Large intestine (tissue), 3 donors: ENCODE data around the gene SLC44A5. TPM values are rescaled to one million over a fixed set of nuclear protein-coding genes. Genes with fewer than 3 reads are reported as not detected.
"Not testable (repeated sequence)": the region's sequence is repeated elsewhere in the genome, so short reads cannot be mapped to it uniquely, and the experiment has no call there.

Source experiments
- DNase-seq, 2 donors: peaks; one replicate each; pipeline versions ENCODE4 v3.0.0 to v3.0.0-alpha.2; 2013
- H3K27ac ChIP-seq: one replicate; pipeline ENCODE4 v1.5.1; 2013; ENCODE audit warnings: low read length
- H3K27me3 ChIP-seq: 2 replicates; pipeline ENCODE4 v1.6.1; 2013; ENCODE audit warnings: low read length; ENCODE audit not compliant: control insufficient read depth, insufficient read depth
- H3K36me3 ChIP-seq: 2 replicates; pipeline ENCODE4 v1.6.1; 2013; ENCODE audit warnings: low read length; ENCODE audit not compliant: control insufficient read depth, insufficient read depth
- H3K4me1 ChIP-seq: one replicate; pipeline ENCODE4 v1.6.1; 2013; ENCODE audit warnings: low read length; ENCODE audit not compliant: control insufficient read depth, insufficient read depth
- H3K4me3 ChIP-seq: one replicate; pipeline ENCODE4 v1.5.1; 2013; ENCODE audit warnings: low read length
- H3K9me3 ChIP-seq: one replicate; pipeline ENCODE4 v1.6.1; 2013; ENCODE audit warnings: mild to moderate bottlenecking, low read depth, low read length, moderate library complexity; ENCODE audit not compliant: control insufficient read depth
- WGBS: methylation state at CpG from one replicate; pipeline ENCODE4 v1.1.5; 2013; ENCODE audit warnings: low lambda C conversion rate; ENCODE audit not compliant: insufficient coverage; 5-methylcytosine and 5-hydroxymethylcytosine counted together
- polyA plus RNA-seq: library from polyadenylated mRNA; unstranded; fragments of 120-200 nt; gene quantifications from one replicate; pipeline ENCODE4 v1.2.1, GENCODE V29; 2013

Gene SLC44A5
- polyA plus RNA-seq, 1 donor: 3.7 TPM

DNA sequence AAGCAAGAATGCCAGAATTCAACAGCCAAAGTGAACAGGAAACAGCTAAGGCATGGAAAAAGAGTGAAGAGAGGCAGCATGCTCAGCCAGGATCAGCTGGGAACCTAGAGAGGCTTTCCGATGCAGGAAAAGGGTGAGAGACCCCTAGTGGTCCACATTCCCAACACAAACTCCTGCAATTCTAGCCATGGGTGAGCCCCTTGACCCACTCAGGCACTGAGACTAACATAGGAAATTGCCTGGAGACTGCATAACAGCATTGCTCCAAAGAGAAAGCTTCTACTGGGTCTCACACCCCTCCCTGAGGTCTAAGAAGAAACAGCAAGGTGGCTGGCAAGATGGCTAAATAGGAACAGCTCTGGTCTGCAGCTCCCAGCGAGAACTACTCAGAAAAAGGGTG, 353.5 kb downstream of the SLC44A5 start:
- Histone ChIP-seq H3K27ac (no peak overlapping the region), H3K36me3 (no peaks in the 10 kb centered on the region), H3K4me3 (no peak overlapping the region), H3K4me1 (no peaks in the 10 kb centered on the region), H3K9me3 (no peaks in the 10 kb centered on the region), H3K27me3 (no peaks in the 10 kb centered on the region)
- no CpG with 5 or more reads among the region's 2 CpGs for WGBS
- DNase-seq: no peak

DNA sequence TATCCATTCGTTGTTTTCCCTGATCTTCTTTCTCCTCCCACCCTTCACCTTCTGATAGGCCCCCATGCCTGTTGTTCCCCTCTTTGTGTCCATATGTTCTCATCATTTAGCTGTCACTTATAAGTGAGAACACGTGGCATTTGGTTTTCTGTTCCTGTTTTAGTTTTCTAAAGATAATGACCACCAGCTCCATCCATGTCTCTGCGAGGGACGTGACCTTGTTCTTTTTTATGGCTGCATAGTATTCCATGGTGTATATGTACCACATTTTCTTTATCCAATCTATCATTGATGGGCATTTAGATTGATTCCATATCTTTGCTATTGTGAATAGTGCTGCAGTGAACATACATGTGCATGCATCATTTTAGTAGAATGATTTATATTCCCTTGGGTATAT, 360.8 kb downstream of the SLC44A5 start:
- DNase-seq: not testable (repeated sequence)

DNA sequence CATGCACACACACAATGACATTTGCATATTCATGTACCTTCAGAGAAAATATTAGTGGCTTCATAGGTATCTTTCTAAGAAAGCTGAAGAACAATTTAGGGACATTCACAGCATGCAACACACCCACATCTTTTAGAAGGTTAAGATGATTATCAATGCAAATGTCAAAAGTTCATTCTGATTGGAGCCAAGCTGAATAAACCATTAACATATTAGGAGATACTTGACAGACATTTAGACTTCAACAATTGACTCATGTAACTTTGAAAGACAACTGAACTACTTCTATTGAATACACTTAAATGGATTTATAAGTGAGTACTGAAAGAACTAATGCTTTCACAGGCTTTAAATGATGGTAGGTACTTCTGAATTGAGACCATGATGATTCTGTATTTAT, 365.7 kb downstream of the SLC44A5 start:
- Histone ChIP-seq H3K9me3 (no peaks in the 10 kb centered on the region), H3K27me3 (no peaks in the 10 kb centered on the region), H3K27ac (no peak overlapping the region), H3K4me3 (no peak overlapping the region), H3K36me3 (no peaks in the 10 kb centered on the region), H3K4me1 (no peaks in the 10 kb centered on the region)
- no peak for DNase-seq

More for the DNA sequence above, 360.8 kb downstream of the SLC44A5 start:
- H3K27me3 ChIP-seq, H3K27ac ChIP-seq, H3K36me3 ChIP-seq, H3K4me1 ChIP-seq, H3K4me3 ChIP-seq, H3K9me3 ChIP-seq: not testable (repeated sequence)
- 94% methylated on average over 2 of the region's 4 CpGs for WGBS

DNA sequence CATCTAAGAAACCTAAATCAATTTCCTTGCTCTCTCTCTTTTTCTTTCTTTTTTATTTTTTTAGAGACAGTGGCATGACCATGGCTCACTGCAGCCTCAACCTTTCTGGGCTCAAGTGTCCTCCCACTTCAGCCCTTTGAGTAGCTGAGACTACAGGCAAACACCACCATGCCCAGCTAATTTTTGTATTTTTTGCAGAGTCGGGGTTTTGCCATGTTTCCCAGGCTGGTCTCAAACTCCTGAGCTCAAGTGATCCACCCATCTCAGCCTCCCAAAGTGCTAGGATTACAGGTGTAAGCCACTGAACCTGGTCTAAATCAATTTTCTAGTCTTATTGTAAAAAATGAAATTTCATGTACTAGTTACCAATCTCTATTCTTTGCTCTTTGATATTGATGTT, 367.8 kb downstream of the SLC44A5 start:
- no peak for DNase-seq
- H3K9me3 ChIP-seq: no peaks in the 10 kb centered on the region
- H3K4me3 ChIP-seq: no peak overlapping the region
- WGBS: no CpG with 5 or more reads among the region's 1 CpG
- H3K36me3 ChIP-seq: no peaks in the 10 kb centered on the region
- H3K27ac ChIP-seq: no peak overlapping the region
- no peaks in the 10 kb centered on the region for H3K4me1 ChIP-seq
- H3K27me3 ChIP-seq: no peaks in the 10 kb centered on the region

DNA sequence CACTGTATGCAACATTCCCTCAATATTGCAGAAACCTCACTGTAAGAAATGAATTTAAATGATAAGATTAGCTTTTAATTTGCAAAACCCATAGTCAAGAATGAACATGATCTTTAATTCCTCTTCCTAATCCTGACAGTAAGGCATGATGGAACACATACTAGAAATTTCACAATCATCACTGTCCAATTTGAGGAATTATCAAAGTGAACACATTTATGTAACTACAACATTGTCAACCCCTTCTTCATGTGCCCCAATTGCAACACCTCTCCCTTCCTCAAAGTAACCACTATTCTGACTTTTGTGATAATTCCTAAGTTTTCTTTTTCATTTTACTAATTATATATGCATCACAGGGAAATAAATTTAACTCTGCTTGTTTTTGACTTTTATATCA, 373.6 kb downstream of the SLC44A5 start:
- H3K4me3 ChIP-seq: no peak overlapping the region
- H3K27me3 ChIP-seq: no peaks in the 10 kb centered on the region
- H3K4me1 ChIP-seq: no peaks in the 10 kb centered on the region
- DNase-seq: no peak
- H3K27ac ChIP-seq: no peak overlapping the region
- H3K36me3 ChIP-seq: no peaks in the 10 kb centered on the region
- no peaks in the 10 kb centered on the region for H3K9me3 ChIP-seq

DNA sequence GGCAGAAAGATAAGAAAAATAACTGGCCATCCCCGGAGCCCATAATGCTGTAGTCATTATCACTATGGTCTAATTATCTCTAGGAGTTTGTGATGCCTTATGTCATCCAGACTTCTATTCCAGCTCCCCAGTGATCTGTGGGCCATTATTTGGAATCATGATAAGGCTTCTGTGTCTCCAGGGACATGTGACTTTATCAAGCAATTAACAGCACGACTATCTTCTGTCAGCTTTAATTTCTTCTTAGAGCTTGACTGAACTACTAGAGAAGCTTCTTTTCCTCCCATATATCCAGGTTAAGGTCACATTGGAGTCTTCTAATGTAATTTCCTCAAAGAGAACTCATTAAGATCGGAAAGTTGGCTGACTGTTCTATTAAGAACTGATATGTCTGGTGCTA, 376.4 kb downstream of the SLC44A5 start:
- WGBS: no CpG with 5 or more reads among the region's 3 CpGs
- no peak for DNase-seq
- H3K4me1 ChIP-seq: no peaks in the 10 kb centered on the region
- no peak overlapping the region for H3K4me3 ChIP-seq
- H3K9me3 ChIP-seq: no peaks in the 10 kb centered on the region
- H3K27me3 ChIP-seq: no peaks in the 10 kb centered on the region
- no peak overlapping the region for H3K27ac ChIP-seq
- H3K36me3 ChIP-seq: no peaks in the 10 kb centered on the region

DNA sequence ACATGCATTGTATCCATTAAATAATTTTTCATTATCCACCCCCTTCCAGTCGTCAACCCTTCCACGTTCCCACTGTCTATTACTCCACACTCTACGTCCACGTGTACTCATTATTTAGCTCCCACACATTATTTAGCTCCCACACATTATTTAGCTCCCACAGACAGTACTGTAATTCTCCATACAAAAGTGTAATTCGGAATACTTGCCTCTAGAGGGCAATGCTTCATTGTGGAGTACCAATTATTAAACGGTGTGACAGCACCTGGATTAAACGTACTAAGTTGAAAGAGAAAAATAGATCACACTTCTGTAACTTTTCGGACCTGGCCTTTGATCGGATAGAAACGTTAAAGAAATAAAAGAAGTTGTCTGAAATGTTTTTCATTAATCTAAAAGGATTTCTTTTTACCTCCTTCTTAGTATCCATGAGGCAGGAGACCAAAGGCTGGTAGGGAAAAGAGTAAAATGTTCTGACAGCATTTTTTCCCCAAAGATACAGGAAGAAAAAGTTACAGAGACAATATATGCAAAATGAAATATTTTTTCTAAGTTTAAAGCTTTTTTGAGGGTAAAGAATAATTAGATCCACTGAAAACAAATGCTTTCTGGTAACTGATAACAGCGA, 377.5 kb downstream of the SLC44A5 start:
- DNase-seq: peak in 1 of 2 donors; percentile 9
- 30% methylated on average over 7 of the region's 11 CpGs for WGBS

DNA sequence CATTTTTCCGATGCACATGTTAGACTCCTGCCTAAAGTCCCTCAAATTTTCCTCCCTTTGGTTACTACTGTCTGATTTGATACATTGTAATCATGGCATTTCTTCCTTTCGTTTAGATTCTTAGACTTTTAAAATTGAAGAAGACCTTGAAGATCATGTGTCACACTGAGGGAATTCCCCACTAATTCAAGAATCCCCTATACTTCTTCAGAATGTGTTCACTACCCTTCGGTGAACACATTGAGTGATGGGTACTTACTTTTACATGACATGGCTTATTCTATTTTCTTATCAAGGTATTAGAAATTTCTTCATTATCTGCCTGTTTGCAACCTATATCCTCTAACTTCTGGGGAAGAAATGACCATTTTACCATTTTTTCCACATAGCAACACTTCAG, 390.8 kb downstream of the SLC44A5 start:
- H3K36me3 ChIP-seq: no peaks in the 10 kb centered on the region

More for the DNA sequence above, 377.5 kb downstream of the SLC44A5 start:
- Histone ChIP-seq H3K36me3 (no peaks in the 10 kb centered on the region), H3K27me3 (no peaks in the 10 kb centered on the region), H3K4me3 (no peak overlapping the region), H3K9me3 (no peaks in the 10 kb centered on the region), H3K27ac (no peak overlapping the region), H3K4me1 (no peaks in the 10 kb centered on the region)

DNA sequence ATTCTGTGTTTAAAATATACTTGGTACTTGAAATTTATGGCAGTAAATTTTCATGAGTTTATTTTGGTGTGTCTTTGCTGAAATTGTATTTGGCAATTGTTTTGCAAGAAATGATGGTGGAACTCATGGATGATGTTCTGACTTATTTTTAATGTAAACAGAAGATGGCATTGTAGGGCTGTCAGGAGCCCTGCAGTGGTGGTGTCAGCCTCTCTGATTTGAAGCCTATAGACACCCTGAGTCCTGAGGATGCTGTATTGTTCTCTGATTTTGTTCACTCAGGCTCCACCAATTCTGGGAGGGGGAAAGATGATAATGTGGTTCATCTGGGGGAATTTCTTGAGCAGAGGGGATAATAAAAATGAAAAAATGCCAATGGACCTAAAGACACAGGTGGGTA, 396.9 kb downstream of the SLC44A5 start:
- H3K27ac ChIP-seq: no peak overlapping the region
- no peaks in the 10 kb centered on the region for H3K4me1 ChIP-seq
- no peak for DNase-seq
- H3K27me3 ChIP-seq: no peaks in the 10 kb centered on the region
- no peaks in the 10 kb centered on the region for H3K36me3 ChIP-seq
- H3K4me3 ChIP-seq: no peak overlapping the region
- H3K9me3 ChIP-seq: no peaks in the 10 kb centered on the region

More for the DNA sequence above, 390.8 kb downstream of the SLC44A5 start:
- Histone ChIP-seq H3K4me3 (no peak overlapping the region), H3K9me3 (no peaks in the 10 kb centered on the region), H3K27me3 (no peaks in the 10 kb centered on the region), H3K4me1 (no peaks in the 10 kb centered on the region), H3K27ac (no peak overlapping the region)
- WGBS: 85% methylated on average over 2 of the region's 3 CpGs
- DNase-seq: no peak

DNA sequence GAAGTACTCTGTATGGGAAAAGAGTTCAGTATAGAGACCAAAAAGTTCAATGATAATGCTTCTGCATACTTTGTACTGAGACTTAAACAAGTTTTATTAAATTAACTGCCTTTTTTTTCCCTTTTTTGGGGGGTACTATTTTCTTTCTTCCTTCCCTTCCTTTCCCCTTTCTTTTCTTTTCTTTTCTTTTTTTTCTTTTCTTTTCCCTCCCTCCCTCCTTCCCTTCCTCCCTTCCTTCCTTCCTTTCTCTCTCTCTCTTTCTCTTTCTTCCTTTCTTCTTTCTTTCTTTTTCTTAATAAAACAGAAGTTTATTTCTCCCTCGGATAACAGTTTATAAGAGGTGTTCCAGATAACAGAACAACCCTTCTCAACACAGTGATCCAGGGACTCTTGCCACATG, 399.3 kb downstream of the SLC44A5 start:
- Histone ChIP-seq H3K9me3 (no peaks in the 10 kb centered on the region), H3K27me3 (no peaks in the 10 kb centered on the region), H3K4me1 (no peaks in the 10 kb centered on the region), H3K4me3 (no peak overlapping the region), H3K36me3 (no peaks in the 10 kb centered on the region), H3K27ac (no peak overlapping the region)
- no peak for DNase-seq
- WGBS: 67% methylated on average over 1 of the region's 1 CpG

DNA sequence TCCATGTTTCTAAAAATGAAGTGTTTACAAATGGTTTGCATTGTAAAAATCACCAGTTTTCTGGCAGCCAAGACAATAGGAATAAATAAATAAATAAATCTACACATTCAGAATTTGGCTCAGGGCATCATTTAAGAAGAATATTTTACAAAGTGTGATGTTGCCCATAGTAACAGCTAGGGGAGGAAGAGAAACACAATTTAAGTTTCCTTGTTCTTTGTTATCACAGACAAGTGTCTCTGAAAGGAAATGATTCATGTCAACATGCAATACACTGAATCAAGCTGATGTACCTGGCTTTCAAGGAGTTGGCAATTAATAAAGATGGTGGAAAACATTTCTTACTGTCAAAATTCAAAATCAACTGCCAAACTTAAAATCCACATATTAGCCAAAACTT, 402.1 kb downstream of the SLC44A5 start:
- no peaks in the 10 kb centered on the region for H3K4me1 ChIP-seq
- H3K27me3 ChIP-seq: no peaks in the 10 kb centered on the region
- H3K36me3 ChIP-seq: no peaks in the 10 kb centered on the region
- no peak overlapping the region for H3K4me3 ChIP-seq
- no peak overlapping the region for H3K27ac ChIP-seq
- no peak for DNase-seq
- no peaks in the 10 kb centered on the region for H3K9me3 ChIP-seq
